ENCODE results near the gene TPP2. TPM values are rescaled to one million over a fixed set of nuclear protein-coding genes. Genes with fewer than 3 reads are reported as not detected.

Gene TPP2
- total RNA-seq, 1 donor = 156 TPM

DNA sequence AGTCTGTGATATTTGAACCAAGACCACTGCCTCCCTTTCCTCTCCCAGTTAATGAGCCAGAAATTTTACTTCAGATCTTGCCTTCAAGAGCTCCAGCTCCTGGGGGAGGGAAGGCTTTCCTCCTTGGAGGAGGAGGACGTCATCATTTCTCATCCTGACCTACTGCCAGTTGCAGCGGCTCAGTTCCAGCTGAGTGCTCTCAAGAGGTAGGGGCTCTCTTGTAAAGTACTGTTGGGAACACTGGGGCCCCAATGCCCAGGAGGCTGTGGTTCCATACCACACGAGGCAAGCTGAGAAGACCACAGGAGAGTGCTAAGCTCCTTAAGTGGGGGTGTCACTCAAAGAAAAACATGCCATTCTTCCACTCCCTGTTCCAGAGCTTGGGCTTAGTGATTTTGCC is 61.9 kb downstream of the TPP2 start:
- Histone ChIP-seq H3K9me3 (ENCODE audit: low read depth, low read length) (no peaks in the 10 kb centered on the region), H3K4me1 (ENCODE audit: insufficient read depth, low read length) (no peaks in the 10 kb centered on the region), H3K4me3 (ENCODE audit: low read length) (no peak overlapping the region), H3K27me3 (ENCODE audit: insufficient read depth, low read length) (no peaks in the 10 kb centered on the region)

DNA sequence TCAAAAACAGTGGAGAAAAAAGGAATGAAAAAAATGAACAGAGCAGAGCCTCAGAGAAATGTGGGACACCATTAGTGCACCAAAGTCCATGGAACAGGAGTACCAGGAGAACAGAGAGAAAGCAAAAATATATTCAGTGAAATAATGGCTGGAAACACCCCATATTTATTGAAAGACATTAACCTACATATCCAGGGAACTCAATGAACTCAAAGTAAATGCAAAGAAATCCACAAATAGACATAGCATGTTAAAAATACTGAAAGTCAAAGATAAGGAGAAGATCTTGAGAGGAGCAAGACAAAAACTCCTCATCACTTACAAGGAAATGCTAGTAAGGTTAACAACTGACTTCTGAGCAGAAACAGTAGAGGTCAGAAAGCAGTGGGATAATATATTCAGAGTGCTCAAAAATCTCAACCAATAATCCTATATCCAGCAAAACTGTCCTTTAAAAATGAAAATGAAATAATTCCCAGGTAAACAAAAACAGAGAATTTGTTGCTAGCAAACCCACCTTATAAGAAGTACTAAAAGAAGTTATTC is 62.5 kb downstream of the TPP2 start:
- H3K27me3 ChIP-seq (ENCODE audit: insufficient read depth, low read length) = no peaks in the 10 kb centered on the region
- H3K4me3 ChIP-seq (ENCODE audit: low read length) = no peak overlapping the region
- H3K9me3 ChIP-seq (ENCODE audit: low read depth, low read length) = no peaks in the 10 kb centered on the region
- no peaks in the 10 kb centered on the region for H3K4me1 ChIP-seq (ENCODE audit: insufficient read depth, low read length)

DNA sequence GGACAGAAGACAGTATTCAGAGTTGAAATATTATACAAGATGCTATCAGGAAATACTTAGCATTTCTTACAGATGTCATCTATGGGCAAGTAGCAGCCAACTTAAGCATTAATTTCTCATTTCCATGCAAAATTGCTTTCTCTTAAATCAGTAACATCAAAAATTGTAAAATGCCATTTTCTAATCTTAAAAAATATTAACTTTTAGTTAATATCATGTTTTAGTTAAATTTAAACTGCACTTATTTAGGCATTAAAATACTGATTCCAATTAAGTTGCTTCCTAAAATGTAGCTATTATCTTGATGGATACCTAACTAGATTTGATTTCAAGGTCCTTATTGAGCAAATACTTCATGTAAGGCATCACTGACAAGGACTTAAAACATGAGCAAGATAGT is 70.2 kb downstream of the TPP2 start:
- Histone ChIP-seq H3K4me3 (ENCODE audit: low read length) (no peak overlapping the region), H3K9me3 (ENCODE audit: low read depth, low read length) (peaks cover 5% of the 10 kb centered on the region)

DNA sequence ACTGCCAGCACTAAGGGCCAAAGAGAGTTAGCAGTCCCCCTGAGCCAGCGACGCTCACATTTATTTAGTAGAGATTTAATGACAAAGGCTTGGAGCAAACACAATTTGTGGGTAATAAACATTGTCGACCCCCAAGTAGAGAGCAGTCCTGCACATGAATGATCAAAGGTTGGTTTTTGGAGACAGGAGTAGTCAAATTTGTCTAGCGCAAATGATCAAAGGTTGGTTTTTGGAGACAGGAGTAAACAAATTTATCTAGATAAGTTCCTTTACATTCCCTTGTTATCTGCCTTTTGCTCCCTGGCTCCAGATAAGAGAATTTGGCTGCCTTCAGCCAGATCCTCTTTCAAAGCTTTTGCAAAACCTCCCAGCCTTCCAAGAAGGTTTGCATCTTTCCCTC is 71.1 kb downstream of the TPP2 start:
- Histone ChIP-seq H3K27me3 (ENCODE audit: insufficient read depth, low read length) (no peaks in the 10 kb centered on the region), H3K4me3 (ENCODE audit: low read length) (no peak overlapping the region), H3K4me1 (ENCODE audit: insufficient read depth, low read length) (no peaks in the 10 kb centered on the region), H3K9me3 (ENCODE audit: low read depth, low read length) (peaks cover 5% of the 10 kb centered on the region)

More for the DNA sequence above, 70.2 kb downstream of the TPP2 start:
- H3K4me1 ChIP-seq (ENCODE audit: insufficient read depth, low read length) = no peaks in the 10 kb centered on the region
- no peaks in the 10 kb centered on the region for H3K27me3 ChIP-seq (ENCODE audit: insufficient read depth, low read length)

DNA sequence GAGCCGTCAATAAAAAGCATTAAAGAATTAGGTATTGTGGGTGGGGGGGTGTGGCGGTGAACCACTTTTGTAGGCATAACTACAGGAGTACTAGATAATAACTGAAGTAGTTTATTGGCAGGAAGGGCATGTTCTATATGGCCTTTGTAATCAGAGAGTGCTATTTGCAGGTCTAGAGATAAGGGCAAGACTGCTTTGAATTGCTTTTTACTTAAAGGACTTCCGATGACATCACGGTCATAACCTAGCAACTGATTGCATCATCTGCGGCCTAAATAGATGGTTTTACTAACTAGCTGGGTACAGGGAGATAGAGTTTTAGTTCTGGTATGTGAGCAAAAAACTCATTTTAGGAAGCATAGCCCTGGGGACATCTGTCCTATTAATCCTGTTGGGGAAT is 73.3 kb downstream of the TPP2 start:
- Histone ChIP-seq H3K4me1 (ENCODE audit: insufficient read depth, low read length) (no peaks in the 10 kb centered on the region), H3K27me3 (ENCODE audit: insufficient read depth, low read length) (no peaks in the 10 kb centered on the region), H3K4me3 (ENCODE audit: low read length) (no peak overlapping the region), H3K9me3 (ENCODE audit: low read depth, low read length) (peaks cover 5% of the 10 kb centered on the region)

DNA sequence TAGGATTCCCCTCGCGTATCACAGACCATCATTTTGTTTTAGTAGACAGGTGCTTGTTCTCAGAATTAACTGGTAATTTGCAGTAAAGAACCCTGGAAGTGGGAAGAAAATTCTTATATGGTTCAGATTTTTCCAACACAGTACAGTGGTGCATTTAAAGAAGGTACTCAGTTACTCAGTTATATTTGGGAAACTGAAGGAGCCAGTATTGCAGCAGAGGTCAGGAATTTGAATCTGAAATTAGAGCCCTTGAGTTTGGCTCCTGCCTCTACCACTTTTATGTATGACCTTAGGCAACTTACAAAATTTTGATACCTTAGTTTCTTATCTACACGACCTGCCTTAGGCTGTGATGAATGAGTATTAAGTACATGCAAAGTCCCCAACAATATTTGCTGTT is 78.3 kb downstream of the TPP2 start:
- Histone ChIP-seq H3K4me1 (ENCODE audit: insufficient read depth, low read length) (peaks cover 4% of the 10 kb centered on the region), H3K4me3 (ENCODE audit: low read length) (no peak overlapping the region), H3K9me3 (ENCODE audit: low read depth, low read length) (peaks cover 5% of the 10 kb centered on the region), H3K27me3 (ENCODE audit: insufficient read depth, low read length) (no peaks in the 10 kb centered on the region)

DNA sequence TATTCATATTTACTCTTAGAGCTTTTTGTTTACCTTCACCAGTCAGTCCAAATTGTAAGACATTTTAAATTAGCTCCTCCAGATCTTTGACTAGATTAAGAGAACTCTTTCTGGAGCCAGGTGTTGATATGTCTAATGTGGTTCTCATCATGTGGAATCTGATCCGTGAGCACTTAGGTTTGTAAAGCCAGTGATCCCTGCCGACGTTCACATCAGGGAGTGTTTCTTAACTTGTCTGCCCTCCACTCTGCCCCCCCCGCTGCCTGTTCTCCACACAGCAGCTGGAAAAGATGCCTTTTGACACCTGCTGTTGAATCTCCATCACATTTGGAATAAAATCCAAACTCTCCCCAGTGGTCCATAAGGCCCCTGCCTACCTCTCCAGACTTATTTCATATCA is 80.3 kb downstream of the TPP2 start:
- Histone ChIP-seq H3K4me3 (ENCODE audit: low read length) (no peak overlapping the region), H3K27me3 (ENCODE audit: insufficient read depth, low read length) (no peaks in the 10 kb centered on the region), H3K9me3 (ENCODE audit: low read depth, low read length) (no peaks in the 10 kb centered on the region), H3K4me1 (ENCODE audit: insufficient read depth, low read length) (peaks cover 17% of the 10 kb centered on the region)

DNA sequence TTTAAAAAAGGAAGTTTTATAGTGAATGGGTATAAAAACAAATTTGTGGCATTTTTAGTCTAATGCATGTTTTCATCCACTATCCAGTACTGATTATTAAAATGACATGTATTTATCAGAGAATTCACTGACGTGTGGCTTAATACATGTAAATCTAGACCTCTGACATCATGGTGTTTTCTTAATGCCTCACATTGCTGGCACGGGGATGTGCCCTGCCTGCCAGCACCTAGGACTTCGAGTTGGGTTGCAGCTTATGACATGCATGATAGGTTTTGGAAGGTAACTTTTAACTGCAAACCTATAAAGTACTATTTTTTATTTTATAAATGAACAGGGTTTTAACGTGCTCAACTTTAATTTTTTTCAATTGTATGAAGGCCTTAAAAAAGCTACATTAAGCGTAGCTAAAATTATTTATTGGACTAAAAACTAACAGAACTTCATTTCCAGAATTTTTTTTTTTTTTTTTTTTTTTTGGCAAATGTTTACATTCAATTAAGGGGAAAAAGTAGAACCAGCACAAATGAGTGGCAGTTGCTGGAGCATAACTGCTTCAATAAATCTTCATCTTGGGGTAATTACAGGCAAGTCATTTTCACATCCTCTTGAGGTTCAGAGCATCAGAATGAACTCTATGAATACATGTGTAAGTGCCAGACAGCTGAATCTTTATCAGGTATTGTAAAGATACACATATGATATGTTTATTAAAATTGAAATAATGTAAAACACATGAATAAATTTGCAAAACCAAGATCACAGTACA is 81.7 kb downstream of the TPP2 start:
- Histone ChIP-seq H3K4me3 (ENCODE audit: low read length) (no peak overlapping the region), H3K9me3 (ENCODE audit: low read depth, low read length) (no peaks in the 10 kb centered on the region), H3K4me1 (ENCODE audit: insufficient read depth, low read length) (peaks cover 17% of the 10 kb centered on the region), H3K27me3 (ENCODE audit: insufficient read depth, low read length) (no peaks in the 10 kb centered on the region)

DNA sequence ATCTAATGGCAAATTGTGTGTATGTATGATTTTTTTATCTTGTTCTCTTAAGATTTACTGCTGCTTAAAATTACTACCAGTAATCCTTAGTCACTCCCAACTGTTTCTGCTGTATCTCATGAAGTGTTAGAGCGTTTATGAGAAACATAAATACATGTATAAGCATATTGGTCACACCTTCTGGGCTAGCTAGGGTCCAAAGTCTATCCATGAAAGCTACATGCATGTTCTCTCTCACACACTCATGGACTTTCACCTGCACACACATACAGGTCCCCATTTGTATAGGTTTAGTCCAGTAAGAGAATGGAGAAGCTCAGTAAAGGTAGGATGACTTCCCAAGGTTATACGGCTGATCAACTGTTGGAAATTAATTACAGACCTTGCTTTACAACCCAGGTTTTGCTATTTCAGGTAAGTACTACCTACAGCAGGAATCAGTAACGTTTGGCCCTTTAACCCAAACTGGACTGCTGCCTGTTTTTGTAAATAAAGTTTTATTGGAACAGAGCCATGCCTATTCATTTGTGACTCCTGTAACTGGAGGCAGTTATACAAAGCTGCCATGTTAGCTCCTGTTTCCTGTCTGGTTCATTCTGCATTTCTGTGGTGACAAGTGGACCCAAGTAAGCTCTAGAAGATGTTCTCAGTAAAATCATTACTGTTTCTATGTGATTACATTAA is 82.8 kb downstream of the TPP2 start:
- Histone ChIP-seq H3K9me3 (ENCODE audit: low read depth, low read length) (no peaks in the 10 kb centered on the region), H3K27me3 (ENCODE audit: insufficient read depth, low read length) (no peaks in the 10 kb centered on the region), H3K4me1 (ENCODE audit: insufficient read depth, low read length) (peaks cover 17% of the 10 kb centered on the region), H3K4me3 (ENCODE audit: low read length) (no peak overlapping the region)

DNA sequence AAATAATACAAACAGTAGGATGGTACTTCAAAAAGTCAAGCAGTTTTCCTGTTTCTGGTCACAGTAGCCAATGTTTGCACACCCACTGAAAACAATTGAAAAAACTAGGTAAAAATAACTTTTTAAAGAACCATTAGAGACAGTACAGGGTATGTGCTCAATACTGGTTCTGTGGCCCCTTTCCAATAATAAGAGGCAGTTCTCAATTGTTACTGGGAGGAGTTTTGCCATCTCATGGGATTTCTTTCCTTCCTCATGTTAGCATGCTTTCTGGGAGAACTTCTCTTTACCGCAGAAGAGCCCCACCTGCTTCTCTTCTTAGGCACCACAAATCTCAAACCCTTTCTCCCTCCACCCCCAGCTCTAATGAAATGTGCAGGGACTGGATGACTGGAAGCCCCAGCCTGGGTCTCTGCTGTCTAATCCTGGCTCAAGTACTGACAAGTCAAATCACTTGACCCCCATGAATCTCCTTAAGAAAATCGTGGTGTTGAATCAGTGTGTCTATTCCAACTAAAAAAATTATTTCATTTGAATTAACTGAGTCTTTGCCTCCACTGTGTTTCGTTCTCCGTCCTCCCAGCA is 83.4 kb downstream of the TPP2 start:
- H3K9me3 ChIP-seq (ENCODE audit: low read depth, low read length) = no peaks in the 10 kb centered on the region

DNA sequence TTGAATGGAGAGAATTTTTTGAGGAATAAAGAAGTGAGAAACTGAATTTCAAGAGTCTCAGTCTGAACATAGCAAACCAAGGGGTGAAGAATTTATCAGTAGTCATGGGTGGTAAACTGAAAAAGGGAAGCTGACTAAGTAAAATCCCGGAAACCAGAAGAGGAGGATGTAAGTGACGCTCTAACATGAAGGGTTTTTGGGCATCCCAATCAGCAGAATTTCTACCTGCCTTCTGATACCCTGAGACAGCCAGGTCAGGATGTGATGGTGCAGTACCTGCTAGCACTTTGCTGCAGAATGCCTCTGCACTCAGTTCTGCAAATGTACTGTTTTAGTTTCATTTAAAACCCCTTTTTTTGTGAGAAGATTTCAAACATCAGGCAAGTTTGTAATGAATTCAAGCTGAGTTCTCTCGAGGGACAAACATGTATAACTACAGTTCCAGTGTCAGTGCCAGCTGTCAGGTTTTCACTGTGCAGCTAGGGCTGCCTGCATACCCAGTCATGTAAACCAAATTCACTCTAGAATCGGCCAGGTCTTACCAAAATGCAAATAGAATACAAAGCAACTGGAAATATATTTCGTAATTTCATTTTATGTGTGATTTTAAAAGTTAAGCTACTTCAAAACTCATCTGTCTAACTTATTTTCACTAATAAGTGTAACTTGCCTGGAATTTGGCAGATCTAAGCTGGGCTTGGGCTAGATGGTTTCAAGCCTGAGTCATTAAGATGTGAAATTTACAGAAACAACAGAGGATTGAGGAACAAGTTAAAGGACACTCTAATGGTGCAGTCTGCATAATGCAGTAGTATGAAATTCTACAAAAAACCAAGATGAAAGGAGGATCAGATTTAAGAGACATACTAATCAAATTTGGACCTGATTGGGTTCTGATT is 84.3 kb downstream of the TPP2 start:
- Histone ChIP-seq H3K27me3 (ENCODE audit: insufficient read depth, low read length) (no peaks in the 10 kb centered on the region), H3K4me3 (ENCODE audit: low read length) (no peak overlapping the region), H3K4me1 (ENCODE audit: insufficient read depth, low read length) (peaks cover 17% of the 10 kb centered on the region), H3K9me3 (ENCODE audit: low read depth, low read length) (no peaks in the 10 kb centered on the region)

More for the DNA sequence above, 83.4 kb downstream of the TPP2 start:
- H3K4me3 ChIP-seq (ENCODE audit: low read length) = no peak overlapping the region
- H3K4me1 ChIP-seq (ENCODE audit: insufficient read depth, low read length) = peaks cover 17% of the 10 kb centered on the region
- H3K27me3 ChIP-seq (ENCODE audit: insufficient read depth, low read length) = no peaks in the 10 kb centered on the region

DNA sequence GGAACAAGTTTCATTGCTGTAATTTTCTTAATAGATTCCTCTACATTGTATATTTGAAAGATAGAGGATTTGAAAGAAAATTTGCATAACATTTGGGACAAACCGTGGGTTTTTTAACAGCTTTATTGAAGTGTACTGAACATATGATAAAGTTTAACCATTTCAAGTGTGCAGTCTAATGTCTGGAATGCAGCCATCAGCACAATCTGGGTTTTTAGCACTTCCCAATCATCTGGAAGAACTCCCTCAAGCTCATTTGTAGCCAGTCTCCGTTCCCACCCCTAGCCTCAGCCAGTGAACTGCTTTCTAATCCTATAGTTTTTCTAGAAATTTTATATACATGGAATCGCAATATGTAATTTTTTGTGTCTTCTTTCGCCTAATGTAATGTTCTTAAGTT is 85.4 kb downstream of the TPP2 start:
- peaks cover 17% of the 10 kb centered on the region for H3K4me1 ChIP-seq (ENCODE audit: insufficient read depth, low read length)
- H3K4me3 ChIP-seq (ENCODE audit: low read length) = no peak overlapping the region
- no peaks in the 10 kb centered on the region for H3K9me3 ChIP-seq (ENCODE audit: low read depth, low read length)
- H3K27me3 ChIP-seq (ENCODE audit: insufficient read depth, low read length) = no peaks in the 10 kb centered on the region

DNA sequence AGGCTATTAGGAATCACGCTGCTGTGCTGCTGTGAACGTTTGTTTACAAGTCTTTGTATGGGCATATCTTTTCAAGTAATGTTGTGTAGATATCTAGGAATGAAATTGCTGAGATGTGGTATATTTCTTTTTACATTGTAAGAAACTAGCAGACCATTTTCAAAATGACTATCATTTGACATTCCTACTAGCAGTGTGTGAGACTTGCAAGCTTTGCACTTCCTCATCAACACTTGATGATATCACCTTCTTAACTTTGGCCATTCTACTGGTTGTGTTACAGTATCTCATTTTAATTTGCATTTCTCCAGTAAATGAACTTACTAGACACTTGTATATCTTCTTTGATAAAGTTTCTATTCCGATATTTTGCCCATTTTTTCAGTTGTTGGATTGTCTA is 85.9 kb downstream of the TPP2 start:
- Histone ChIP-seq H3K27me3 (ENCODE audit: insufficient read depth, low read length) (no peaks in the 10 kb centered on the region), H3K4me1 (ENCODE audit: insufficient read depth, low read length) (peaks cover 17% of the 10 kb centered on the region), H3K4me3 (ENCODE audit: low read length) (no peak overlapping the region), H3K9me3 (ENCODE audit: low read depth, low read length) (no peaks in the 10 kb centered on the region)

DNA sequence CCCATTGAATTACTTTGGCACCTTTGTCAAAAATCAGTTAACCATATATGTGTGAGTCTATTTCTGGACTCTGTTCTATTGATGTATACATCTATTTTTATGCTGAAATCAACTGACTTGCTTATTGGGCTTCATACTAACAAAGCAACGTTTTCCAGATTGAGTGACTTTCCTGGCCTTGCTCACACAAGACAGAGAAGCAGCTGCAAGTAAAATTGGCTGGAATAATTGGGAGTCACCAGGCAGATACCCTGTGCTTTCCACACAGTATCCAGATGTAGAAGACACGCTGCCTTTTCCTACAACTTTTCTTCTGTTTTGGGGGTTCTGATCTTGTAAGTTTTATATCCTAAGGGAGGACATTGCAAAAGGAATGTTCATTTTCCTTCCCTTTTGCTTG is 86.9 kb downstream of the TPP2 start:
- Histone ChIP-seq H3K27me3 (ENCODE audit: insufficient read depth, low read length) (no peaks in the 10 kb centered on the region), H3K9me3 (ENCODE audit: low read depth, low read length) (no peaks in the 10 kb centered on the region), H3K4me1 (ENCODE audit: insufficient read depth, low read length) (peaks cover 17% of the 10 kb centered on the region), H3K4me3 (ENCODE audit: low read length) (no peak overlapping the region)
